DND-41 (cell line): ENCODE results near the gene DNAH11.

ENCODE experiments used
- EZH2 ChIP-seq: IDR thresholded peaks from 3 replicates; pipeline ENCODE4 v1.6.1; 2012; ENCODE audit warnings: borderline replicate concordance, low read depth, mild to moderate bottlenecking, moderate library complexity, low read length, inconsistent platforms; ENCODE audit not compliant: severe bottlenecking
- TF ChIP-seq, protein P1 (sequence below): IDR thresholded peaks from 2 replicates; pipeline ENCODE4 v1.5.1; 2012; ENCODE audit warnings: borderline replicate concordance, low read length, moderate library complexity, mild to moderate bottlenecking; ENCODE audit not compliant: poor library complexity, severe bottlenecking; ENCODE audit errors: extremely low read depth

DNA sequence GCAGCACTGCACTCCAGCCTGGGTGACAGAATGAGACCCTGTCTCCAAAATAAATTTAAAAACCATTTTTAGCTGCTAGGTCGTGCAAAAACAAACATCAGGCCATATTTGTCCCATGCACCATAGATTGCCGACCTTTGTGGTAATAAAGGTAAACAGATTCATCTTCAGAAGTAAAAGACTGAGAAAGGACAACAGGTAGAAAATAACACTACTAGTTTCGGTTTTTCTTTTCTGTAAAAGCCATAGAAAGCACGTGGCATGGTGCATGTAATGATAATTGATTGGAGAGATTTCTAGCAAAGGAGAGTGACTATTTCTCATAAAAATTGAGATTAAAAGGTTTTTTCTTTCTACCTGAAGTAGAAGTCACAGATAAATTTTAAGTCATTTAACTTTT is 93.9 kb downstream of the DNAH11 start:
- no peak for TF ChIP-seq EZH2
- TF ChIP-seq, protein P1, sequence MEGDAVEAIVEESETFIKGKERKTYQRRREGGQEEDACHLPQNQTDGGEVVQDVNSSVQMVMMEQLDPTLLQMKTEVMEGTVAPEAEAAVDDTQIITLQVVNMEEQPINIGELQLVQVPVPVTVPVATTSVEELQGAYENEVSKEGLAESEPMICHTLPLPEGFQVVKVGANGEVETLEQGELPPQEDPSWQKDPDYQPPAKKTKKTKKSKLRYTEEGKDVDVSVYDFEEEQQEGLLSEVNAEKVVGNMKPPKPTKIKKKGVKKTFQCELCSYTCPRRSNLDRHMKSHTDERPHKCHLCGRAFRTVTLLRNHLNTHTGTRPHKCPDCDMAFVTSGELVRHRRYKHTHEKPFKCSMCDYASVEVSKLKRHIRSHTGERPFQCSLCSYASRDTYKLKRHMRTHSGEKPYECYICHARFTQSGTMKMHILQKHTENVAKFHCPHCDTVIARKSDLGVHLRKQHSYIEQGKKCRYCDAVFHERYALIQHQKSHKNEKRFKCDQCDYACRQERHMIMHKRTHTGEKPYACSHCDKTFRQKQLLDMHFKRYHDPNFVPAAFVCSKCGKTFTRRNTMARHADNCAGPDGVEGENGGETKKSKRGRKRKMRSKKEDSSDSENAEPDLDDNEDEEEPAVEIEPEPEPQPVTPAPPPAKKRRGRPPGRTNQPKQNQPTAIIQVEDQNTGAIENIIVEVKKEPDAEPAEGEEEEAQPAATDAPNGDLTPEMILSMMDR: no peak
